Activated CD8-positive, alpha-beta T cell treated with anti-CD3 and anti-CD28 coated beads, Interleukin-2, amount 10 ng/mL, durations not matched to agents 7 days and 5 days (primary cell): ENCODE data around the gene ZNF783. TPM values are rescaled to one million over a fixed set of nuclear protein-coding genes. Genes with fewer than 3 reads are reported as not detected.

Experiments used
- ATAC-seq: fragments of 150-1000 bp; cut with Tn5 transposase; one replicate; pipeline ENCODE4 v1.10.0; 2021; ENCODE audit warnings: moderate library complexity
- CTCF ChIA-PET: fragments of 350-600 bp; sonication (Branson Sonifier 250); formaldehyde crosslinking; loops from one replicate; lab custom pipeline; 2021; ENCODE audit warnings: antibody characterized with exemption; lab: Charles Lee
- POLR2A ChIA-PET: fragments of 350-600 bp; sonication (Branson Sonifier 250); formaldehyde crosslinking; loops from one replicate; lab custom pipeline; 2021; ENCODE audit warnings: antibody characterized with exemption; lab: Charles Lee
- DNase-seq: peaks from one replicate; pipeline ENCODE4 v3.0.0-alpha.2; 2020
- H3K27ac Mint-ChIP-seq: one replicate; pipeline ENCODE4 v1.8.0; 2021; ENCODE audit warnings: mild to moderate bottlenecking, mixed read lengths
- H3K27me3 Mint-ChIP-seq: one replicate; pipeline ENCODE4 v1.8.0; 2021; ENCODE audit warnings: low read depth, mixed read lengths
- H3K36me3 Mint-ChIP-seq: one replicate; pipeline ENCODE4 v1.8.0; 2021; ENCODE audit warnings: low read depth, mixed read lengths
- H3K4me1 Mint-ChIP-seq: one replicate; pipeline ENCODE4 v1.8.0; 2021; ENCODE audit warnings: low read depth, mixed read lengths
- H3K4me3 Mint-ChIP-seq: one replicate; pipeline ENCODE4 v1.8.0; 2021; ENCODE audit warnings: mild to moderate bottlenecking, mixed read lengths
- H3K9me3 Mint-ChIP-seq: one replicate; pipeline ENCODE4 v1.8.0; 2022; ENCODE audit warnings: mixed read lengths; ENCODE audit not compliant: insufficient read depth
- total RNA-seq, 2 experiments: library from RNA; stranded (reverse); gene quantifications; one replicate each; pipeline ENCODE4 v1.2.3, GENCODE V29; 2021

The ZNF783 gene
- total RNA-seq, 2 experiments from 2014 or later, result 12.7 to 12.9 TPM

- Mint-ChIP-seq H3K27ac (no peak overlapping the region), H3K4me3 (no peak overlapping the region), H3K36me3 (no peaks in the 10 kb centered on the region), H3K9me3 (no peaks in the 10 kb centered on the region), H3K4me1 (peaks cover 10% of the 10 kb centered on the region), H3K27me3 (no peaks in the 10 kb centered on the region)
- DNase-seq (no peak), ATAC-seq (no peak)
- CTCF ChIA-PET, result no interaction called here
- POLR2A ChIA-PET, result interaction anchor here (0.5 to 0.6 kb wide), 2 partner anchors 20 to 479 kb away, joined by 3 read pairs; no protein-coding TSS in a partner anchor
Measured at GRCh38 chr7:149293946-149294633, 32.1 kb downstream of the ZNF783 start.

GRCh38 chr7:149294634-149295480 is 32.9 kb downstream of the ZNF783 start:
- ChIA-PET POLR2A (interaction anchor here (0.5 to 0.6 kb wide), 2 partner anchors 21 to 478 kb away, joined by 3 read pairs; no protein-coding TSS in a partner anchor), CTCF (no interaction called here)
- Mint-ChIP-seq H3K27me3 (no peaks in the 10 kb centered on the region), H3K9me3 (no peaks in the 10 kb centered on the region), H3K4me3 (no peak overlapping the region), H3K27ac (no peak overlapping the region), H3K4me1 (peaks cover 10% of the 10 kb centered on the region), H3K36me3 (no peaks in the 10 kb centered on the region)
- ATAC-seq, result no peak
- DNase-seq, result no peak

GRCh38 chr7:149295481-149295850 is 33.5 kb downstream of the ZNF783 start:
- Mint-ChIP-seq H3K9me3 (no peaks in the 10 kb centered on the region), H3K36me3 (no peaks in the 10 kb centered on the region), H3K27ac (no peak overlapping the region), H3K27me3 (no peaks in the 10 kb centered on the region), H3K4me1 (peaks cover 10% of the 10 kb centered on the region), H3K4me3 (no peak overlapping the region)
- no peak for ATAC-seq
- POLR2A ChIA-PET, result no interaction called here
- CTCF ChIA-PET, result no interaction called here
- no peak for DNase-seq

GRCh38 chr7:149296368-149296767 is 34.4 kb downstream of the ZNF783 start:
- H3K9me3 Mint-ChIP-seq, result no peaks in the 10 kb centered on the region
- no peaks in the 10 kb centered on the region for H3K36me3 Mint-ChIP-seq
- POLR2A ChIA-PET, result no interaction called here
- H3K4me1 Mint-ChIP-seq, result peaks cover 1% of the 10 kb centered on the region
- CTCF ChIA-PET, result no interaction called here
- H3K4me3 Mint-ChIP-seq, result no peak overlapping the region
- no peaks in the 10 kb centered on the region for H3K27me3 Mint-ChIP-seq
- ATAC-seq (no peak), DNase-seq (no peak)
- no peak overlapping the region for H3K27ac Mint-ChIP-seq

- Mint-ChIP-seq H3K27ac (no peak overlapping the region), H3K9me3 (no peaks in the 10 kb centered on the region), H3K27me3 (no peaks in the 10 kb centered on the region), H3K4me3 (no peak overlapping the region), H3K4me1 (no peaks in the 10 kb centered on the region), H3K36me3 (no peaks in the 10 kb centered on the region)
- CTCF ChIA-PET, result interaction anchor here (0.7 kb wide), 1 partner anchor 12 kb away, joined by 3 read pairs; no protein-coding TSS in a partner anchor
- DNase-seq (no peak), ATAC-seq (no peak)
- POLR2A ChIA-PET, result no interaction called here
Measured at GRCh38 chr7:149297034-149297755, 35.2 kb downstream of the ZNF783 start.

GRCh38 chr7:149300620-149301285 is 38.8 kb downstream of the ZNF783 start:
- Mint-ChIP-seq H3K4me3 (no peak overlapping the region), H3K27ac (no peak overlapping the region), H3K4me1 (no peaks in the 10 kb centered on the region), H3K27me3 (no peaks in the 10 kb centered on the region), H3K9me3 (no peaks in the 10 kb centered on the region), H3K36me3 (no peaks in the 10 kb centered on the region)
- DNase-seq (no peak), ATAC-seq (no peak)
- CTCF ChIA-PET, result no interaction called here
- POLR2A ChIA-PET, result no interaction called here

- DNase-seq (no peak), ATAC-seq (no peak)
- no peak overlapping the region for H3K27ac Mint-ChIP-seq
- no peak overlapping the region for H3K4me3 Mint-ChIP-seq
- ChIA-PET CTCF (no interaction called here), POLR2A (no interaction called here)
- H3K9me3 Mint-ChIP-seq, result no peaks in the 10 kb centered on the region
- H3K36me3 Mint-ChIP-seq, result no peaks in the 10 kb centered on the region
- H3K4me1 Mint-ChIP-seq, result no peaks in the 10 kb centered on the region
- H3K27me3 Mint-ChIP-seq, result peaks cover 4% of the 10 kb centered on the region
Measured at GRCh38 chr7:149302222-149302621, 40.2 kb downstream of the ZNF783 start.

- Mint-ChIP-seq H3K4me1 (no peaks in the 10 kb centered on the region), H3K36me3 (no peaks in the 10 kb centered on the region)
- CTCF ChIA-PET, result no interaction called here
Measured at GRCh38 chr7:149302865-149303264, 40.9 kb downstream of the ZNF783 start.

GRCh38 chr7:149304006-149304405 is 42.0 kb downstream of the ZNF783 start:
- no peak overlapping the region for H3K4me3 Mint-ChIP-seq
- no peak for ATAC-seq
- H3K27me3 Mint-ChIP-seq, result peaks cover 4% of the 10 kb centered on the region
- no peaks in the 10 kb centered on the region for H3K9me3 Mint-ChIP-seq
- ChIA-PET POLR2A (interaction anchor here (0.6 kb wide), 1 partner anchor 237 kb away, joined by 4 read pairs; no protein-coding TSS in a partner anchor), CTCF (no interaction called here)
- no peak for DNase-seq
- H3K36me3 Mint-ChIP-seq, result no peaks in the 10 kb centered on the region
- H3K27ac Mint-ChIP-seq, result no peak overlapping the region
- H3K4me1 Mint-ChIP-seq, result no peaks in the 10 kb centered on the region

More at GRCh38 chr7:149302865-149303264, 40.9 kb downstream of the ZNF783 start:
- H3K27ac Mint-ChIP-seq, result no peak overlapping the region
- POLR2A ChIA-PET, result no interaction called here
- H3K4me3 Mint-ChIP-seq, result no peak overlapping the region
- no peaks in the 10 kb centered on the region for H3K9me3 Mint-ChIP-seq
- ATAC-seq (no peak), DNase-seq (no peak)
- H3K27me3 Mint-ChIP-seq, result peaks cover 4% of the 10 kb centered on the region

- H3K27me3 Mint-ChIP-seq, result peaks cover 4% of the 10 kb centered on the region
- no peak overlapping the region for H3K27ac Mint-ChIP-seq
- POLR2A ChIA-PET, result no interaction called here
- H3K36me3 Mint-ChIP-seq, result no peaks in the 10 kb centered on the region
- CTCF ChIA-PET, result interaction anchor here (1.6 kb wide), 1 partner anchor 45 kb away, joined by 4 read pairs; the partner anchor contains the start of gene ZNF783
- H3K4me1 Mint-ChIP-seq, result no peaks in the 10 kb centered on the region
- ATAC-seq (no peak), DNase-seq (no peak)
- H3K9me3 Mint-ChIP-seq, result no peaks in the 10 kb centered on the region
- no peak overlapping the region for H3K4me3 Mint-ChIP-seq
Measured at GRCh38 chr7:149306854-149307253, 44.9 kb downstream of the ZNF783 start.

GRCh38 chr7:149307775-149308501 is 45.9 kb downstream of the ZNF783 start:
- no peak for DNase-seq
- no peak overlapping the region for H3K27ac Mint-ChIP-seq

More at GRCh38 chr7:149307775-149308501, 45.9 kb downstream of the ZNF783 start:
- Mint-ChIP-seq H3K36me3 (no peaks in the 10 kb centered on the region), H3K9me3 (no peaks in the 10 kb centered on the region), H3K27me3 (peaks cover 4% of the 10 kb centered on the region), H3K4me1 (no peaks in the 10 kb centered on the region), H3K4me3 (no peak overlapping the region)
- ChIA-PET CTCF (interaction anchor here (0.6 to 1.6 kb wide), 3 partner anchors 9 to 679 kb away, joined by 4 read pairs; partner anchors contain the start of gene ZNF783), POLR2A (no interaction called here)
- ATAC-seq, result no peak
